ENCODE measurements around the gene NECAB3.
A peak's percentile ranks its signal among the peaks of the same experiment; 100 is the strongest.

NECAB3 gene

DNA sequence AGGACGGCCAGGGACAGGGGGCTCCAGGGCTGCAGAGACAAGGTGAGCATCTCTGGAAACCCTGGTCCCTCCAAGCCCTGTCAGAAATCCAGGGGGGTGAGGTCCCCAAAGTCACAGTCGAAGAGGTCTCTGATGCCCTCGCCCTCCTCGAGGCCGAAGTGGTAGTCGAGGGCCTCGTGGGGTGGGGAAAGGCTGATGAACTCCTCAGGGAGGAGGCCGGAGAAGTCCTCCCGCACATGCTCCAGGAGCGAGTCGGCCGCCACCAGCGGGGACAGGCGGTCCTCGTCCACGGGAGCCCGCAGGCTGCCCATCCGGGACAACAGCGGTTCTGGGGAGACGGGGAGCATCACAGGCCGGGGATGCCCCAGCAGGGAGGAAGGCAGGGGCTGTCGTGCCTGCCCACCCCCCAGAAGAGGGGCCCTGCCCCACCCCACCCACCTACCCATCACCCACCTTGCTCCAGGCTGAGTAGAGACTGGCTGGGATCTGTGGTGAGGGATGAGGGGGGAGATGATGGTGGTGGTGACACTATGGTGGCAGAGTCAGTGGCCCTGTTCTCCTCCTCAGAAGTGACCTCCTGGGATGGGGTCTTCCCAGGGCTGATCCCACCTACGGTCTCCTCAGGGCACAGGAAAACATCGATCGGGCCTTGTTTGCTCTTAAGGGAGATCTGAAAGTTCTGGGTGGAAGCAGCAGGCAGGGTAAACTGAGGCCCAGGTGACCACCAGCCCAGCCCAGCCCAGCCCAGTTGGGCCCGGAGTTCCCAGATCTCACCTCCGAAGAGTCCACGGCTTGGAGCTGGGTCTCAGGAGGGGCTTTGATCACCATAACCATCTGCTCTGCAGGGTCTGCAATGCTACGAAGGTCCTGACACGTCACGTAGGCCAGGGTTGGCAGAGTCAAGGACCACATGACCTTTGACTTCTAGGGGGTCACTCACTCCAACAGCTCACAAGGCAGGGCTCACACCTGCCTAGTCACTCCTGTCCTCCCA, 2.7 kb upstream of the NECAB3 start:
- DNase-seq = no peak

DNA sequence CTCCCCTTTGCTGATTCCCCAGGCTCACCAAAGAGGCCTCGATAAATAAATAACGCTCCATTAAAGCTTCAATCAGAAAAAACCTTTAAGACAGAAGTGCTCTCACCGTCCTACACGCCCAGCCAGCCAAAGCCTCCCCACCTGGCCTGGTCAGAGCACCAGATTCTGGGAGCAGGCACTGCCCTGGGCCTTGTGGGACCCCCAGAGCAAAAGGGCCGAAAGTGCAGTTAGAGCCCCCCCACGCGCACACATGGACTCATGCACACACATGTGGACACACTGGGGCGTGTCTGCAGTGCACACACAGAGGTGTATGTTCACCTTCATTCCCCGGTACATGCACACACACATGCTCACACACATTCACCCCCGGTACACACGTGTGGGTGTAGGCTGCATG, 1.9 kb upstream of the NECAB3 start:
- no peak for DNase-seq

DNA sequence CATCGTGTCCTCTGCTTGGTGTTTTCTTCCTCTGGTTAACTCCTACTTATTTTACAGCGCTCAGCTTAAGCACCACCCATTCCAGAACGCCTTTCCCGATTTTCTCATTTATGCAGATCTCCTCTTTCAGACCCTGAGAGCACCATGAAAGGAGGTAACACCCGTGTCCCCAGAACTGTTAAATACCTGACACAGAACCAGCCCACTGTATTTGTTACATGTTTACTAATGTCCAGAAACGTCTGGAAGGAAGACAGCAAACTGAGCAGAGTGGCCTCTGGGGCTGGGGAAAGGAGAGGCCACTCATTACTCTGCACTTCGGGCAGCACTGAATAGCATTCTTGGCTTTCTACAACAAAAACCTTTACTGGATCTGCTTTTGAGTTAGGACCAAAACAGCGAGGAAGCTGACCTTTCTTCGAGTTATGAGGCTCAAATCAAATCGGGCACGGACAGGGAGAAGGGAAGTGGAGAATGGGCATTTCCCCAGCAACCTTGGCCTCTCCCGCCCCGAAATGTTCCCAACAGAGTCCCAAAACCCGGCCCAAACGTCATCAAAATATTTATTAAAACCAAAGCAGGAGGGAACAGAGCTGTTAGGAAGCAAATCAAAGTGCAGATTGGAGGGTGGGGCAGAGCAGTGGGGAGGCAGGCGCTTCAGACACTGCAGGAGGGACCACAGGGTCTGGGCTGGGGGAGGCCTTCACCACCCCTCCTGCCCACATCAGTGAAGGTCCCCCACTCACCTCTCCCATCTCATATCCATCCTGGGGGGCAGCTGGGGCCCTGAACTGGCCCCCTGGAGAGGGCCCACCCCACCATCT, 1.1 kb upstream of the NECAB3 start:
- no peak for DNase-seq

DNA sequence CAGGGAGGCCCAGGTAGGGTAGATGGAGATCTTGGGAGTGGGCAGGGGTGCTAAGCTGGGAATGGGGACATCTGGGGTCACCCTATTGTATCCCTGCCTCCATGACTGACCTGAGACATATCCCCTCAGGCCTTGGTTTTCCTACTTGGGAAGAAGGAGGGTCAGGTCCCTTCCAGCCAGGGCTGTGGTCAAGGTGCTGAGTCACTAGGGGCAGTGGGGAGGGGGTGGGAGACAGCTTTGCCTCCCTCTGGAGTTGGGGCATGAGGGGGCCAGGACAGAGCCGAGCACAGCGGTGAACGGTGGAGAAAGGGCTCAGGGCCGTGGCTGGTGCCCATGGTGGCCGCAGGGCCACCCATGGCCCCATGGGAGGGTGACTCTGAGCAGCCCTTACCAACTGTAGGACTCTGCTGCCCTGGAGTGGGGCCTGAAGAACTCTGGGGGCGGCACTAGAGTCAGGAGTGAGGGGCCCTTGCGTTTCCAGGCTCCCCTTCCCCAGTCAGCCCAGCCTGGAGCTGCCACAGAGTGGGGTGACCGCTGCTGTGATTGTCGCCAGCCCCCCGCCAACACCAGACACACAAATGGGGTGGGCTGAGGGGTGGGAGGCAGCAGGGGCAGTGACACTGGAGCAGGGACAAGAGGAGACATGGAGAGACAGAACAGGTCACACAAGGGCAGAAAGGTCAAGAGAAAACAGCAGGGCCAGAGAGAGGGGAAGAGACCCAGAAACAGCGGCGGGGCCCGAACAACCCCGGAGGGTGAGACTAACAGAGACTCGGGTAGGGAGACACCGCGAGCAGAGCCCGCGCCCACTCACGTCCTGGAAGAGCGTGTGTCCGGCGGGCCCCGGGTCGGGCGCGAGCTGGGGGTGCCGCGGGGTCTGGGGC, 576 bp downstream of the NECAB3 start:
- DNase-seq = no peak

DNA sequence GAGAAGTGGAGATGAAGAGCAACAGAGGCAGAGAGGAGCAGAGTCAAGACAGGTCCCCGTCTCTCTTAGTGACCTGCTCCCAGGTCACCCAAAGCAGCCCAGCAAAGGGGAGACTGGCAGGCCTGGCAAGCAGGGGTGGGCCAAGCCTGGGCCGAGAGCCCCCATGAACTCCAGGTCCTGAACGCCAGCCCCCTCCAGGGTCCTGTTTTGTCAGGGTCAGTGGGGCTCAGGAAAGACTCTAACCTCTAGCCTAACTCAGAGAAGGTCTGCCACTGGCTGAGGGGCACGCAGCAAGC, 1.2 kb downstream of the NECAB3 start:
- no peak for DNase-seq

DNA sequence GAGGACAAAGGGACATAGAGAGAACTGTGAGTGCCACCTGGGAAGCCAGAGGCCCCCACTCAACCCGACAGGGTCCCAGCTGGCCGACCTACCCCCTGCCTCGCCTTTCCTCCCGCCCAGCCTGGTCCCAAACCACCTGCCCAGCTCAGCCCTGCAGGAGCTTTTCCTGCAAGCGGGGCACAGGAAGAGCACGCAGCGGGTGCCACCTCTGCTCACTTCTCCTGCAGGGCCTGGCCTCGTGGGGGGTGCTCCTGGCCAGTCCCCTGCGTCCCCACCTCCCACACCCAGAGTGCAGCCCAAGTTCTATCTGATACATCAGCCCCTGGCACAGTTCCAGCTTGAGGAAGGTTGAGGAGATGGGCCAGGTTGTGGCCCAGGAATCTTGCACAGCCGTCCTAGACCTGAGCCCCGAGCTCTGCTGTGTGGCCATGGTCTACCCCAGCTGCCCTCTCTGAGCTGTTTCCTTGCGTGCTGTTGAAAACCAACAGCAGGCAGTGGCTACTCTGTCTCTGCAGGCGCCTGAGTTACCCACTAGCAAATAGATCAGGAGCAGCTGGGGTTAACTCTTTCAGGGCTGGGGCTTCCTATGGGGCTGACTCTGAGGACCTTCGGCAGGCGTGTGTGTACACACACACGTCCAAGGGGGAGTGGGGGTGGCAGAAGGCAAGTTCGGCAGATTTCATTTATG, 1.7 kb downstream of the NECAB3 start:
- DNase-seq = no peak

DNA sequence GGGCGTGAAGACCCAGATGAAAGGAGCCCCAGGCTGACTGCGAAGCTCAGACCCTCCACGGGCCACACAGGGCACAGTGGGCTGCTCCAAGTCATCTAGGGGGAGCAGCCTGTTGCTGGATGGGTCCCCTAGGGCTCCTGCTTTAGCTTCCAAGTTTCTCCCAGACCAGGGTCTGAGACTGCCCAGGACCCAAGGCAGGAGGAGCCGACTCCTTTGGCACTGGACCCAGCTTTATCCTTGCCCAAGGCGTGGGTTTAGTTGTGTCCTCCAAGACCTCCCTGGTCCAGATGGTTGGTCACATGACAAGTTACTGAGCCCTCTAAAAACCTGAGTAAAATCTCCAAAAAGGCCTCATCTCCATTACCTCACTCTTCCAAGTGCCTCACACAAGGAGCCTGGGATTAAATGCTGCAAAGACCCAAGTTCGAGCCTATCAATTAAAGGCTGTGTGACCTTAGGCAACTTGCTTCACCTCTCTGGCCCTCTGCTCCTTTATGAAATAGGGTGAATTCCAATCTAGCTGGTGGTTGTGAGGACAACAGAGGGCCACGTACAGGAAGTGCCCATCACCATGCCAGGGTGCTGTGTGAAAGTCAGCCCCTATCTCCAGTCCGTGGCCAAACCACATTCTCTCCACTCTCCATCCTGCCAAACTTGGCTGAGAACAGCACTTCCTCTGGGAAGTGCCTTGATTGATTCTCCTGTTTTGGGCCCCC, 2.5 kb downstream of the NECAB3 start:
- no peak for DNase-seq

DNA sequence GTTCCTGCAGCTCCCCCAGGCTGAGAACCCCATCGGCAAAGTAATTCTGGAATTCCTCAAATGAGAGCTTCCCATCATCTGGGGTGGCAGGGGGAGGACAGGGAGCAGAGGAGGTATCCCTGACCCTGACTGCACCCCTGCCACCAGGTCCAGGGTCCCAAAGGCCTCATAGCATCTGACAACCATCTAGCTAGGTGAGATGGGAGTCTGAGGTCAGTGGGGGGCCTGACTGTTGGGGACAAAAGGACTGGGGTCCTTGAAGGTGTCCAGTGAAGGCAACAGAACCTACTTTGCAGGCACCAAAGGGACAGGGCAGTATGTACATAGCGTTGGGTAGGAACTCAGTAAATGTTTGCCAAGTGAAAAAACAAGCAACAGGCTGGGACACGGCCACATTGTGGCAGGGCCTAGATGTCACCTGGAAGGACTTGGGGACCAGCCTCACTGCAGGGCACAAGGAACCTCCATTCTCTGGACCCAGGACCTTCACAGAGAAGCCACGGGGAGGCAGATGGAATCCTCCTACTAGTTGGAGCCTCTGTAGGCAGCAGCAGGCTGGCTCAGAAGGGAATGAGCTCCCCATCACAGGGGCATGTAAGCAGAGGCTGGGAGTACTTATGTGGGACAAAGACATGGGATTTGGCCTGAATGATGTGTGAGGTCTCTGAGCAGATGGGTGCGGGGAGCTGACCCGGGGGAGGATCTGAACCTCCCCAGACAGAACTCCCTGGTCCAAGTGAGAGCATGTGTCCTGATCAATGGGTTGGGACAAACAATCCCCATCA, 3.3 kb downstream of the NECAB3 start:
- DNase-seq = no peak

DNA sequence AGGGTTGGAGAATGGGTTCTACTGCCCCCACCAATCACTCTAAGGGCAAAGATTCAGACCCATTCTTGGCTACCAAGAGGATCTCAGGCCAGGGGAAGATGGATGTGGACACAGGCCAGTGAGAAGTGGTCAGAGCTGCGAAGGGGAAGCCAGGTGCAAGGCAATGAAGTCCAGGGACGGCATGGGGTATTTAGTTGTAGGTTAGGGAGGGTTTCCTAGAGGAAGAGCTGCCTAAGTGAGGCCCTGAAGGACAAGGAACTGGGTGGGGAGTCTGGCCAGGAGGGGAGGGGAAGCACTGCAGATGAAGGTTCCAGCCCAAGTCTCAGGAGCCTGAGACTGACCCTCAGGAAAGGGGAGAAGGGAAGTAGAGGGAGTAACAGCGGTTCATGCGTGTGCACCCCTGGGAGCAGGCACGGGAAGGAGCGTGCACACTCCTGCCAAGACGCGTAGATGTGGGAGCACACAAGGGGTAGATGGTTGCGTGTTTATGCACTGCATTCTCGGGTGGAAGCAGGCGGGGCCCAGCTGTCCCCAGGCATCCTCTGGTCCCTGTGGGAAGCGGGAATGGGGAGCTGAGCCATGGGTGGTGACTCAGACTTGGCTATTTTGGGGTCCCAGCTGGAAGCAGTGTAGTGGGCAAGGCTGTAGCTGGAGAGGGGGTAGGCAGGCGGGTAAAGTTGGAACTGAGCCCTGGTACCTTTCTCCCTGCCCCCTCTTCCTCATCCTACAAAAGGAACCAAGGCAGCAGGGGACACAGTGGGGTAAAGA, 4.2 kb downstream of the NECAB3 start:
- no peak for DNase-seq

DNA sequence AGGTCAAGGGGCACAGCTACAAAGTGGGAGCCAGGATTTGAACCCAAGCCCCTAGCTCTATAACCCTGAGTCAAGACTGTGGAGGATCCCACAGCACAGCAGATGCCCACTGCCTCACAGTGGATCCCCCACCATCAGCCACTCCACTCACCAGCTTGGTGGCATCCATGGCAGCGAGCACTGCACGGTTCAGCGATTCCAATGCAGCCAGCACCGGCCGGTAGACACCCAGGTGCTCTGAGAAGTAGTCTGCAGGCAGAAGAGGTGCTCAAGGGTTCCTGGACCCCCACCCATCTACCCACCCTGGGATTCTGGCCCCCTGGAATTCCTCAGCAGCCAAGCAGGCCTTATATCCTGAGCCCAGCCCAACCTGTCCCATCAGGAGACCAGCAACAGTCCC, 5.0 kb downstream of the NECAB3 start:
- DNase-seq = no peak

DNA sequence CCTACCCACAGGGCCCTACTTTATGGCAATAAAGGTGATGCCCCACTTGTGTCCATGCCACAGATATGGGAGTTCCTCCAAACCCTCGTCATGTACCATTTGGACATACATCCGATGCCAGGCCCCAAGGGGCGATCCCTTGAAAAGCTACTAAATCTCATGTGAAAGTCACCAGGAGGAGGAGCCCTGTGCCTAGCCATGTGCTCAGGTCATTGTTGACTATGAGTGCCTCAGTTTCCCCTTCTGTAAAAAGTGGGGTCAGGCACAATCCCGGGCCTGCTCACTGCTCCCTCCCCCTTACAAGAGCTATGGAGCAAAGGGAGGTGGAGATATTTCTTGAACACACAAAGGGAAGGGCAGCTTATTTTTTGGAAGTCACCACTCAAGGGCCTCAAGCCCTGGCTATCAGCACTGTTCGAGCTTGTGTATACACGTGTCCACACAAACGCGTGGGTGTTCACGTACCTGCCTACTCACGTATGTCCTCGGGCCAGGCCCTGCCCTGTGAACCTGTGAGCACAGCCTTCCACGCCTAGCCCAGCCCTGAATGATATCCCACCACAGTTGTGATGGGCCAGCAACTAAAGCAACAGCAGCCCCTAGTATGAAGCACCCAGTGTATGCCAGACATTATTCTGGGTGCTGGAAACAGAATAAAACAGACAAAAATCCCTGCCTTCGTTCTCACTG, 5.6 kb downstream of the NECAB3 start:
- DNase-seq = no peak

DNA sequence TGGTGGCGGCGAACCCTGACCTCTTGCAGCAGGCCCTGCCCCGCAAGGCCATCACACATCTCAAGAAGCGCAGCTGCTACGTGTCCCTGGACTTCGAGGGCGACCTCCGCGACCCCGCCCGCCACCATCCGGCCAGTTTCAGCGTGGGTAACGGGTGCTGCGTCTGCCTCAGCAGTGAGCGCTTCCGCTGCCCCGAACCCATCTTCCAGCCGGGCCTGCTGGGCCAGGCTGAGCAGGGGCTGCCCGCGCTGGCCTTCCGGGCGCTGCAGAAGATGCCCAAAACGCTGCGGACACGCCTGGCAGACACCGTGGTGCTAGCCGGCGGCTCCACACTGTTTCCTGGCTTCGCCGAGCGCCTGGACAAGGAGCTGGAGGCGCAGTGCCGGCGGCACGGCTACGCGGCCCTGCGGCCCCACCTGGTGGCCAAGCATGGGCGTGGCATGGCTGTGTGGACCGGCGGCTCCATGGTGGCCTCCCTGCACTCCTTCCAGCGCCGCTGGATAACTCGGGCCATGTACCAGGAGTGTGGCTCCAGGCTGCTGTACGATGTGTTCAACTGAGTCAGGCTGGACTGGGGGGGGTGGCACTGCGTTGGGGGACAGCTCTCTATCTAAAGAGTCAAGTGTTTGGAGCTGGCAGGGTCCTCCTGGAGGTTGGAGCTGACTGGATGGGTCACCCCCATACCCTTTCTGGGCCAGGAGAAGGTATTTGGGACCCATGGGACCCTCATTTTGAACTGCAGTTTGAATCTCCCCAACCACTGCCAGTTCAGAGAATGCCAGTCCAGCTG, 6.4 kb downstream of the NECAB3 start:
- peak; percentile 82 to 84 for DNase-seq

DNA sequence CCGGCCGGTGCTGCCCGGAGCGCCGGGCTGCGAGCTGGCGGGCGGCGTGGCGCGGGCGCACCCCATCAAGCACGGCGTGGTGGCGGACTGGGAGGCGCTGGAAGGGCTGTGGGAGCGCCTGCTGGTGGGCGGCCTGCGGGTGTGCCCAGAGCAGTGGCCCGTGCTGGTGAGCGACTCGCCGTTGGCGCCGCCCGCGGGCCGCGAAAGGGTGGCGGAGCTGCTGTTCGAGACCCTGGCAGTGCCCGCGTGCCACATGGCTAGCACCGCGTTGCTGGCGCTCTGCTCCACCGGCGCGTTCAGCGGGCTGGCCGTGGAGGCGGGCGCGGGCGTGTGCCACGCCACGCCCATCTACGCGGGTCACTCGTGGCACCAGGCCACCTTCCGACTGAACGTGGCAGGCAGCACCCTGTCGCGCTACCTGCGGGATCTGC, 7.0 kb downstream of the NECAB3 start:
- DNase-seq = peak; percentile 45 to 63

DNA sequence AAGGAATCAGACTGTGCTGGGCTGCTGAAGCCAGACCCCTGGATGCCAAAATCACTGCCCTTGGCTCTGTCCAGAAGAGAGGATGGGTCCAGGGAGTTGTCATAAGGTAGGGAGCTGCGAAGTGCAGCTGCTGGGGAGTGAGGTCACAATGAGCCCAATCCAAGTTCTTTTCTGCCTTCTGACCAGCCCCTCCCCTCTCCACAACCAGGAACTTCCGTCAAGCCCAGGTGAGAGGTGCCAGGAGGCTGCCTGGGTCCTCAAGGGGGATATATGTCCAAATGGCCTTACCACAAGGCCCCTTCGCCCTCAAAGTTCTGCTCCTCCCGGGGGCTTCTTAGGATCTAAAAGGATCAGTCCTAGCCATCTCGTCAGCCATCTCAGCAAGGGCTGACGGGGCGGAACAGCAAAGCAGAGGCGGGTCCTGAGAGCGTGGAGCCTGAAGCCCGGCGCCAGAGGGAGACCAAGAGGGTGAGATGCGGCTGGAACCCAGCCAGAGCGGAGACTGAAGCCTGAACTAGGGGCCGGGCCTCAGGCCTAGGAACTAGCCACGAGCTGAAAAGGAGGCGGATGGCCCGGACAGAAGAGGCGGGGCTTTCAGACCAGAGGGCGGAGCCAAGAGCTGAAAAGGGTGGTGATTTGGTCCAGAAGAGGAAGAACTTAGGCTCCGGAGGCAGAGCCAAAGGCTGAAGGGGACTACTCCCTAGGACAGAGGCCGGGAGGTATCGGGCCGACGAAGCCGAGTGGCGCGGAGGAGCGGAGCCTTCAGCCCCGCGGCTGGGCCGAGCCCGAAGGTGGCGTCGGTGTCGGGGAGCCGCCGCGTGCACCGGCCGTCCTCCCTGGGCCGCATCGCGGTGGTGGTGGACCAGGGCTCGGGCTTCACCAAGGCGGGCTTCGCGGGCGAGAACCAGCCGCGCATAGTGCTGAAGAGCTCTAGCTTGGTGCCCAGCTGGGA, 7.7 kb downstream of the NECAB3 start, which contains the start of gene ACTL10:
TSS of gene ACTL10 (plus strand) at position 651 of the 952 bp plus-strand sequence. CDS start 555 bp downstream, outside the sequence.
- DNase-seq = peak; percentile 83 to 96

DNA sequence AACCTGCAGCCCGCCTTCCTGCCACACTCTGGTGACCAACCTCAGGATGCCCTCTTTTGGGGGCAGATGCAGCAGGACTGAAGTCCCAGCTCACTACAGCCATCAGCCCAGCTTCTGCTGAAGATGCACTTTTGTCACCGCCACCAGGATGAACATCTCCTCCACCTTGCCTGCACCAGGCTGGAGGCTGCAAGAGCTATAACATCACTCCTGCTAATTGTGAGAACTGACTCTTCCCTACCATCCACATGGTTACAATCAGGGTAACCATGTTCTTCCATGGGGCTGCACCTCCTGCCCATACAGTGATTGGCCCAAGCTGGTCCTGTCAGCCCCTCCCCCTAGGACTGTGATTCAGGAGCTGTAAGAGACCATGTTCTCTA, 9.5 kb downstream of the NECAB3 start:
- DNase-seq = no peak

DNA sequence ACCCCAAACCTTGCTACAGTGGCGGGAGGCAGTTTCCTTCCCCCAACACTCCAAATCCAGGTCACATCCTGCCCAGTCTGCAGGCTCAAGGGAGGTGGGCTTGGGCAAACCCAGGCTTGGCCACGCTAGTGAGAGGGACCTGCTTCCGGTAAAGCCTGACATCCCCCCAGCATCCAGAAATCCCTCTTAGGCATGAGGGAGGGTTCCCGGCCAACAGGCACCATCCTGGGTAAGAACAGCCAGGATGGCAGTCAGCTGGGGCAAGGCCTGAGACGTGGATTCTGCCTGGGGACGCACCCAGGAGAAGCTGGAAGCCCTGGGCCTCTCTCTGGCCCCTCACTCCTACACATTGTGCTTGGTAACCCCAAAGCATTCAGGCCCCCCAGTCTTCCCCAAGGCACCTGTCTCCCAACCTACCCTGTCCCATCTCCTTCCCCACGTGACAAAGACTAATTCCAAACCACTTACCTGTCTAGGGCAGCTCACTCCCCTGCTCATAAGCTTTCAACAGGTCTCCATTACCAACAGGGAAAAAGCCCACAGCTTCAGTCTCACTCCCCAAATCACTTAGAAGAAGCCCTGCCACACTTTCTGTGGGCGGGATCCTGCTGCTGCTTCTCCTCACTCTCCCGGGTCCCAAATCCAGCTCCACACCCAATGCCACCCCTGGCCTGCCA, 10.0 kb downstream of the NECAB3 start:
- no peak for DNase-seq

Data from stimulated activated CD4-positive, alpha-beta T cell treated with anti-CD3 and anti-CD28 coated beads, Interleukin-2, amount 100 ng/mL, for 24 hours (primary cell).